SJCRH30 (cell line): ENCODE data around the gene ADCY2. TPM values are rescaled to one million over a fixed set of nuclear protein-coding genes. Genes with fewer than 3 reads are reported as not detected.

Experiments used
- DNase-seq, 2 experiments: peaks; one replicate each; pipeline ENCODE4 v3.0.0-alpha.2; 2015 to 2020
- H3K27ac ChIP-seq: fragments of 250-450 bp; sonication (Bioruptor Pico); 2 replicates; pipeline ENCODE4 v1.5.1; 2020; ENCODE audit warnings: mild to moderate bottlenecking, moderate library complexity
- H3K27me3 ChIP-seq: fragments of 250-450 bp; sonication (Bioruptor Pico); 2 replicates; pipeline ENCODE4 v1.5.1; 2020; ENCODE audit warnings: mild to moderate bottlenecking, moderate library complexity
- H3K36me3 ChIP-seq: fragments of 250-450 bp; sonication (Bioruptor Pico); 2 replicates; pipeline ENCODE4 v1.5.1; 2020; ENCODE audit warnings: mild to moderate bottlenecking, moderate library complexity
- H3K4me1 ChIP-seq: fragments of 250-450 bp; sonication (Bioruptor Pico); 2 replicates; pipeline ENCODE4 v1.5.1; 2020; ENCODE audit warnings: mild to moderate bottlenecking, moderate library complexity
- H3K4me3 ChIP-seq: fragments of 250-450 bp; sonication (Bioruptor Pico); 2 replicates; pipeline ENCODE4 v1.5.1; 2020; ENCODE audit warnings: mild to moderate bottlenecking, moderate library complexity
- H3K9me3 ChIP-seq: fragments of 250-450 bp; sonication (Bioruptor Pico); replicated peaks from 2 replicates; pipeline ENCODE4 v1.5.1; 2020; ENCODE audit warnings: mild to moderate bottlenecking, moderate library complexity
- total RNA-seq: library from RNA; depleted of rRNA; stranded (reverse); fragments of >200 nt; shearing (Covaris generic); gene quantifications from 2 replicates; pipeline ENCODE4 v1.2.3, GENCODE V29; 2014

Gene ADCY2
- total RNA-seq, 1 experiment from 2014 or later = 9.6 TPM

DNA sequence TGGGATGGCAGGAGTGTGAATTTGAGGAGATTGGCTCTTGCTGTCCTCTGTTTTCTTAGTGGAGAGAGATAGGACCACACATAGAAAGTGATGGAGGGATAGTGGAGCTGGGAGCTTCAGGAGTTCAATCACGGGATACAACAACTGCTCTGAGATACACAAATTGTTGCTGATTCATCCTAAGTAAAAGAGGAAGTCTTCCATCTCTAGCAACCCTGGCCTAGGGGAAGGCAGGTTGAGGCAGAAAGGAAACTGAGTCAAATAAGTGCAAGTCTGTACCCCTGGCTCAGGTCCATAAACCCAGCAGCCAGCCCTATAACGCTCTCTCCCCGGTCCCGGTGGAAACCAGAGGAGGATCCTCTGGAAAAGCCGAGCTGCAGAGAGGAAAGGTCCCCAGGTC, 97.7 kb downstream of the ADCY2 start:
- Histone ChIP-seq H3K36me3 (no peaks in the 10 kb centered on the region), H3K27ac (no peak overlapping the region), H3K4me1 (no peaks in the 10 kb centered on the region), H3K27me3 (no peaks in the 10 kb centered on the region), H3K9me3 (no peaks in the 10 kb centered on the region), H3K4me3 (no peak overlapping the region)
- DNase-seq = no peak

DNA sequence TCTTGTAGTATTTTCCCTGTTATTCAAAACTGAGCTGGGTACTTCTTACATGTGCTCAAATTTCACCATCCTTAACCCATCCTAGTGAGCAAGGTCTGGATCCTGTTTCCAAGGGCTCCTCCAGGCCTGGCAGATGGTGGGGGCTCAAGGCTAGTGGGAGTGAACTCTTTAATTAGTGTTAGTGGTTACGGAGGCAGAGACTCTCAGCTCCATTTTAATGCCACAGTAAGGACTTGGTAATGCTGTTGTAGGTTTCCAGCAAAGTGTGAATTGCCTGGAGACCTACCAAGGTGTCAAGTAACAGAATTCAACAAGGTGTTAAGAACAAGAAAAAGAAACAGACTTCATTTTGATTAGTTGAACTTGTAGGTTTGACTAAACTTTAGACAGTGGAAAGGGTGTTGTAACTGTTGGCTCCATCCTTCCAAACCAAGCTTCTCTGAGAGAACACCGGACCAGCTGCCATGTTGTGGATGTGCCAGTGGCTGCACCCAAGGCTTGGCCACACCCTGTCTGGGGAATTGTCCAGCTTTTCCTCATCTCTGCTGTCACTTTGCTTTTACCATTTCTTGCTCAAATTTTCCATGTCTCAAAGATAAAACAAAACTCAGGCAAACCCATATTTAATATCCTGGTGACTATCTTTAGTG, 98.7 kb downstream of the ADCY2 start:
- Histone ChIP-seq H3K4me1 (no peaks in the 10 kb centered on the region), H3K27ac (no peak overlapping the region), H3K9me3 (no peaks in the 10 kb centered on the region), H3K36me3 (no peaks in the 10 kb centered on the region), H3K4me3 (no peak overlapping the region), H3K27me3 (no peaks in the 10 kb centered on the region)
- no peak for DNase-seq

DNA sequence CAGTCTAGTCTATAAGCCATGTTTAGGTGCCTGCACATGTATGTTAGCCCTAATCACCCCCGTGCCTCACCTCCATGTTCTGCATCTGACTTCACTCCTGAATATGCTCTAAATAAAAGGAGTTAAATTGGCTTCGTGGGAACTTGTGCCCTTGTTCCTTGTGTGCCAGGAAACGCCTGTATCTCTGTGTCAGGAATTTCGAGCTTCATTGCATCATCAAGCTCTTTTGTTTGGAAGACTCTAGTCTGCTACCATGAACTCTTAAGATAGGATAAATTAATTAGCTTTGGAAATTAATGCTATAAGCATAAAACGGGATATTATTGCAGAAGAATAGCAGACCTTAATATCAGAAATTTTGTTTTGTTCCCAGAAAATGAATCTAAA, 99.2 kb downstream of the ADCY2 start:
- H3K4me3 ChIP-seq = no peak overlapping the region
- no peaks in the 10 kb centered on the region for H3K27me3 ChIP-seq
- H3K9me3 ChIP-seq = no peaks in the 10 kb centered on the region
- no peaks in the 10 kb centered on the region for H3K36me3 ChIP-seq
- no peak overlapping the region for H3K27ac ChIP-seq
- no peaks in the 10 kb centered on the region for H3K4me1 ChIP-seq
- no peak for DNase-seq

DNA sequence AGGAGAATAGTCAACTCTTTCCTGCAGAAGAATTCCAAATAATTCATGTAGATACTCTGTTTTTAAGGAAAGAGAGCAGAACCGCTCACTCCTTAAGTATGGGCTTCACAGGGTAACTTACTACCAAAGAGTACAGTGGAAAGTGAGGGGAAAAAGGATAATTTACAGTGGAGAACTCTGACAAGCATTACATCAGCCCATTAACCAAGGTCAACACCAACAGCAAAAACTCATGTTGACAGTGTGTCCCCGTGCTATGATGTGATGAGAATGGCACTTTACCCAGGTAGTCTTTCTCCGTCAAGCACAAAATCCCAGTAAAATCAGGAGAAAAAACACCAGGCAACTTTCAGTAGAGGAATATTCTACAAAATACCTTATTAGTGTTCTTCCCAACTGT, 104.3 kb downstream of the ADCY2 start:
- Histone ChIP-seq H3K4me1 (no peaks in the 10 kb centered on the region), H3K27me3 (no peaks in the 10 kb centered on the region), H3K4me3 (no peak overlapping the region), H3K9me3 (no peaks in the 10 kb centered on the region), H3K27ac (no peak overlapping the region), H3K36me3 (no peaks in the 10 kb centered on the region)
- no peak for DNase-seq

DNA sequence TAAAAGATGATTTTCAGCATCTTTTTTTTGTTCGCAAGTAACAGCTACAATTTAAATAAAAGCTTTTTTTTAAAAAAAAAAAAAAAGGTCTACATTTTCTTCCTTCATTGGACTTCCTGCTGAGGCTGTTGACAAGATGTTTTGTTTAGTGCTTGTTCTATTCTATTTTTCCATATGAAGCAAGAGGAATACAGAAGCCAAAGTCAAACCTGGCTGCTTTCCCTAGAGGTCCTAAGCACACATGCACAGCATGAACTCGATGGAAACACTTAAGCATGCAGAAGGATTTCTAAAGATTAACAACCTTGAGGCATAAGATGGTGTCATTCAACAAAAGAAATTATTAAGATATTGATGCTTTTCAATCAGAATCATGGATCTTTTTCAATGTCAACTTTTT, 105.1 kb downstream of the ADCY2 start:
- DNase-seq = no peak
- H3K4me1 ChIP-seq = no peaks in the 10 kb centered on the region
- no peak overlapping the region for H3K27ac ChIP-seq
- H3K4me3 ChIP-seq = no peak overlapping the region
- H3K36me3 ChIP-seq = no peaks in the 10 kb centered on the region
- H3K27me3 ChIP-seq = no peaks in the 10 kb centered on the region
- H3K9me3 ChIP-seq = no peaks in the 10 kb centered on the region

DNA sequence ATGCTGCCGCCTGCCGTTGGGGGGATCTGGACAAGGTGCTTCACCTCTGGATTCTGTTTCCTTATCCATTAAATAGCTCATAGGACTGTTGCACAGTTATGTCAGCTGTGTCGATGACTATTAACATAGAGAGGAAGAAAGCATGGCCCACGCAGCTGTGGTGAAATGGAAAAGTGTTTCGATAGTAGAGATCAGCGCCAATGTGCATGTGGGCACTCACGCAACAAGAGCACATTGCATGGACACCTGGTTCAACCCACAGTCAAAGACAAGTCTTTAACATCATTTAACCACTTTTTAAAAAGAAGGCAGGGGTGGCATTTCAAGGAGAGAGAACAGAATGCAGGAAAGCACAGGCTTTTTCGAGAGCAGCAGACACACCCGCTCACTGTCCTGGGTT, 107.6 kb downstream of the ADCY2 start:
- Histone ChIP-seq H3K27ac (no peak overlapping the region), H3K27me3 (no peaks in the 10 kb centered on the region), H3K4me1 (no peaks in the 10 kb centered on the region), H3K36me3 (no peaks in the 10 kb centered on the region), H3K4me3 (no peak overlapping the region), H3K9me3 (no peaks in the 10 kb centered on the region)
- DNase-seq = no peak

DNA sequence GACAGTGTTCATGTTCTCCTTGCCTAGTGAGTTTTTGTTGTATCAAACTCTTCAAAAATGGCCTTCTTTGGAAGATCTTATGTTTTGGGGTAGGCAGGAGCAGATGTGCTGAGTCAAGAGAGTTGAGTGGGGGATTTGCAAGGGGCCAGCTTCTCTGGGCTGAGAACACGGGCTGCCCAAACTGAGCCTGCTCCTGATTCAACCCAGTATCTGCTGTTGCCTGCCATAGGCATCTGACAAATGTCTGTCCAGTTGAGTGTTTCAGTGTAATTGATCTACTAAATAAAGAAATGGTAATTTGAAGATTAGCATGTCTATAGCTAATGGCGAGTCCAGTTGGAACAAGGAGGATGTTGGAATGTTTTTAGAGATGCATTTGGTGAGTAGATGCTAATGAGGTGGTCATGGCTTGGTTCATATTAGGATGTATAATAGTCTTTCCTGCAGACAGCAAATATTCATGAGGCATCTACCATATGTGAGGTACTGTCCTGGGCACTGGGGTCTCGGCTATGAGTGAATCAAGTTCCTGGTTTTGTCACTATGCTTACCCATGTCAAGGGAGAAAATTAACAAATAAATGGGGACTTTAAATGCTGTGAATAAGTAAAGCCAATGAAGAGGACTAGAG, 119.5 kb downstream of the ADCY2 start:
- no peaks in the 10 kb centered on the region for H3K9me3 ChIP-seq
- H3K4me3 ChIP-seq = no peak overlapping the region
- no peak overlapping the region for H3K27ac ChIP-seq
- no peaks in the 10 kb centered on the region for H3K27me3 ChIP-seq
- H3K36me3 ChIP-seq = no peaks in the 10 kb centered on the region
- DNase-seq = no peak
- no peaks in the 10 kb centered on the region for H3K4me1 ChIP-seq

DNA sequence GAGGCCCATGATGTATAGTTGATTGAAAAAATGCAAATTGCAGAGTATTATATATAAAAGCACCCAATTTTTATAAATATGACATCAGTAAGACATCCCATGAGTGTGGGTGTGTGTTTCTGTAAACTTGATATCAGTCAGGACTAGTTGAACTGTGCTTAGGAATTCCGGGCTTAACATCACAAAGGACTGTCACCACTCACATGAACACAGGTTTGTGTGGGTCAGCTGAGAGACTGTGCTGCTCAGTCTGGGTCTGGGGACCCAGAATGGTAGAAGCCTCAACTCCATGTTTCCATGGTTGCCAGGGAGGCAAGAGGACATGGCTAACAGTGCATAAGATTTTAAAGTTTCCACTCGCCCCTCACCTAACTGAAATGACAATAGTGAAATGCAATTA, 120.3 kb downstream of the ADCY2 start:
- no peaks in the 10 kb centered on the region for H3K9me3 ChIP-seq
- no peaks in the 10 kb centered on the region for H3K36me3 ChIP-seq

DNA sequence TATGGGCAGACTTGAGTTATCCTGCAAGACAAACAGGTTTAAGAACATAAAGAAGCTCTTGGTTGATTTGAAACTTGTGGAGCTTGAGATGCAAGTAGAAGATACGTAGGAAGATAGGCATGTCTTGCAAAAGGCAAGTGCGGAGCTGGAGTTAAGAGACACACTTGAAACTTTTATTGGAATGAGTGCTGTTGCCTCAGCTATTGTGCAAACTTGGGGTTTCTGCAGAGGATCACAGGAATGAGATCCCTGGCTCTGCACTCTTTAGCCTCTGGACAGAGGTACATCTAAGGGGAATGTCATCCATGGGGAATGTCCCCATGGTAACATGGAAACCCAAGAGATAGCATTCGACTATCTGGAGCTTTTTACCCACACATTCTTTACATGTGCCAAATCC, 121.1 kb downstream of the ADCY2 start:
- no peak for DNase-seq
- Histone ChIP-seq H3K27me3 (no peaks in the 10 kb centered on the region), H3K9me3 (no peaks in the 10 kb centered on the region), H3K4me3 (no peak overlapping the region), H3K27ac (no peak overlapping the region), H3K4me1 (no peaks in the 10 kb centered on the region), H3K36me3 (no peaks in the 10 kb centered on the region)

More for the DNA sequence above, 120.3 kb downstream of the ADCY2 start:
- no peak for DNase-seq
- Histone ChIP-seq H3K27me3 (no peaks in the 10 kb centered on the region), H3K27ac (no peak overlapping the region), H3K4me1 (no peaks in the 10 kb centered on the region), H3K4me3 (no peak overlapping the region)

DNA sequence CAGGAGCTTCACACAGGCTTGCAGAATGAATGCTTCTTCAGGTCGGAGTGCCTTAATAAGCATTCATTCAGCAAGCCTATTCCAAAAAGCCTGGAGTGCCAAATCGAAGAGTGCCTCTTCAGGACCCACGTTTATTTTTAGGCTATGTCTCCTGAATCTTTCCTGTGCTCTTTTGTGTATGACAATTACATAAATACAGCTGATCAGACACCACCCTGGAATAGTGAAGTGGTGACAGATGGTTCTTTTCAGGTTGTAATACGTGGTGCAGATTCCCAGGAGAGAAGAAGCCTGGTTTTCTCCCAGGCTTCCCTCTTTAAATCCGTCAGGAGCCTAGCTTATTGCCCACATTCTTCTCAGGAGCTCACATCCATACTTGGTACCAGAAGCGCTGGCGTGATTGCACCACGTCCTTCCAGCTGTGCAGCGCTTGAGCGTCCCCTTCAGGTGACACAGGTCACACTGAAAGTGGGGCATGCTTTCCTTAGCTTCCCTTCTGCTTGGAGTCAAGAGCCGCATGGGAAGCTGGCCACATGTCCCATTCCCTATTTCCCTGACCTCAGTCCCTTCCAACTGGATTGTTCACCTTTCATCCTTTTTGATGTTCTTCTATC, 123.1 kb downstream of the ADCY2 start:
- H3K36me3 ChIP-seq = no peaks in the 10 kb centered on the region
- H3K27me3 ChIP-seq = no peaks in the 10 kb centered on the region
- H3K27ac ChIP-seq = no peak overlapping the region
- H3K4me1 ChIP-seq = no peaks in the 10 kb centered on the region
- H3K9me3 ChIP-seq = no peaks in the 10 kb centered on the region
- no peak overlapping the region for H3K4me3 ChIP-seq
- no peak for DNase-seq

DNA sequence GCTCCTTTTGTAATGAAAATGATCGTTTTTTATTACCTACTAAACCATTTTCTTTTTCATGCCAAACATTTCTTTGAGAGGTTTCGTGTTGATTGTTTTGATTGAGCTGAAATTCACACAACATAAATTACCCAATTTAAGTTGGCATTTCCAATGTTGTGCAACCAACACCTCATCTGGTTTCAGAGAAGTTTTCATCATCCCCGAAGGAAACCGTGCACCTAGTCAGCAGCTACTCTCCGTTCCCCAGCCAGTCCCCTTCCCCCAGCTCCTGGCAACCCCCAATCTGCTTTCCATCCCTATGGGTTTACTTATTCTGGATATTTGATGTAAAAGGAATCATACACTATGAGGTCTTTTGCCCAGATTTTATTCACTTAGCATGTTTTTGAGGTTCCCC, 123.6 kb downstream of the ADCY2 start:
- Histone ChIP-seq H3K36me3 (no peaks in the 10 kb centered on the region), H3K27ac (no peak overlapping the region), H3K4me3 (no peak overlapping the region), H3K27me3 (no peaks in the 10 kb centered on the region), H3K9me3 (no peaks in the 10 kb centered on the region), H3K4me1 (no peaks in the 10 kb centered on the region)
- no peak for DNase-seq

DNA sequence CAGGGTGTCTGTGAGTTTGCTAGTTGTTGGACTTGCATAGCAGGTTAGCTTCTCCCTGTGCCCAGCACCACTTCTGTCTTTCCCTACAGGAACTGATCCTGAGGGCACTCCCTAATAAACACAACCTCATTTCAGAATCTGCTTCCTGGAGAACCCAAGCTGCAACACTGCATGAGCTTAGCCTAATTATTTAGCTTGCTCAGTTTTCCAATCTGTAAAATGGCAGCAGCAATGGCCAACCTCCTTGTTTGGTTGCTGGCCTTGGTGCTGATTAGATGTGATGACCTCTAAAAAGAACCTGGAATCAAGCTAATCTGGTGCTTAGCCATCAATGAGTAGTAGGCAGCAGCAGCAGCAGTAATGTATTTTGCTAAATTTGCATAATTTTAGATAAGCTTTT, 133.9 kb downstream of the ADCY2 start:
- Histone ChIP-seq H3K27ac (no peak overlapping the region), H3K4me3 (no peak overlapping the region), H3K36me3 (no peaks in the 10 kb centered on the region), H3K4me1 (no peaks in the 10 kb centered on the region; the same call in 1 of the 2 replicates), H3K9me3 (no peaks in the 10 kb centered on the region), H3K27me3 (no peaks in the 10 kb centered on the region)
- no peak for DNase-seq

DNA sequence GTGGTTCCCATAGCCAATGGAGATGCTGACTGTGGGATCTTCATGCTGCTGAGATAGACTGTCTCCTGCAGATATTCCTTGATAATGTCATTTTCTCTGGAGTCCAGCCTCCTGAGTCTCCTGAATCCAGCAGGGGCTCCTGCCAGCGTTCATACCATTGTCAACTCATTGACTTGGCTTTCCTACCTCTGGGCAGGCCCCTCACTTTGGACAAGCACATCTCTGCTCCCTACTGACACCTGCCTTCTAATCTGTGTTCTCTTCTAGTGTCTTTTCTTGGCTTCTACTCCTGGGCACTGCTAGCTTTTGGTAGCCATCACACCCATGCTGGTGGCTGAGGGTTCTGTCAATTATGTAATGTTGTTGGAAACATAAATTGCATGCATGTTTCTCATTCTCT, 138.0 kb downstream of the ADCY2 start:
- H3K4me1 ChIP-seq = no peaks in the 10 kb centered on the region; the same call in 1 of the 2 replicates
- H3K4me3 ChIP-seq = no peak overlapping the region
- H3K27ac ChIP-seq = no peak overlapping the region
- H3K36me3 ChIP-seq = no peaks in the 10 kb centered on the region
- no peaks in the 10 kb centered on the region for H3K27me3 ChIP-seq
- no peaks in the 10 kb centered on the region for H3K9me3 ChIP-seq
- no peak for DNase-seq

DNA sequence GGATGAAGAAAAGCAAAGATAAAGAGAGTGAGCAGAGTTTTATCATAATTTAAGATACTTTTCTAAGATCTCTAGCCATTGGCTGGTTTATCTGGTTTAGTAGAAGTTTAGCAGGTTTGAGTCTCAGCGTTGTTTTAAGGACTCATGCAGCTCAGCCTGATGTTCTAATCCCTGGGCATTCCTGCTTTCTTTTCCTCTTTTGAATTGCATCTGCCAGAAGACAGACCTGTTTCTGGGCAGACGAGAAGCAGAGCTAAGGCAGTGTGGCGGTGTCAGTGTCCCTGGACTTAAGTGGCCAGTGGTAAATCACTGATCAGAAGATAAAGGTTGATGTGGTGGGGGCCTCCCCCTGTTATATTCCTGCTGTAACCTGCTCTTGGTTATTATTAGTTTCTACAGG, 138.6 kb downstream of the ADCY2 start:
- no peaks in the 10 kb centered on the region for H3K27me3 ChIP-seq
- no peak for DNase-seq
- H3K4me1 ChIP-seq = no peaks in the 10 kb centered on the region; the same call in 1 of the 2 replicates
- no peaks in the 10 kb centered on the region for H3K36me3 ChIP-seq
- H3K9me3 ChIP-seq = no peaks in the 10 kb centered on the region
- no peak overlapping the region for H3K4me3 ChIP-seq
- H3K27ac ChIP-seq = no peak overlapping the region

DNA sequence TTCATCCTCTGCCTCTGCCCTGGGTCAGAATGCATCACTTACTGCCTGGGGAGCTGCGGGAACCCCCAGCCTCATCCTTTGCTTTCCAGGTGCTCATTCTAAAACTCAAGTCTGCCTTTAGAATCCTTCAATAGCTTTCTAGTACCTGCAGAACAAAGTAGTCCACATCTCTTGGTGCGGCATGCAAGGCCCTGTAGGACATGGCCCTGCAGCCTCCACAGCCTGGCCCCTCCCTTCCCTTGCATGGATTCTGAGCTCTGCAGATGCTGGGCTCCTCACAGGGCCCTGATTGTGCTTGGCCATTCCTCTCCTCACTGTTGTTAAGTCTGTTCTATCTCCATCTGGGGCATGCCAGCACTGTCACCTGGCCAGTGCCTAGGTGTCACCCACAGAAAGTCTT, 141.6 kb downstream of the ADCY2 start:
- Histone ChIP-seq H3K9me3 (no peaks in the 10 kb centered on the region), H3K4me3 (no peak overlapping the region), H3K36me3 (no peaks in the 10 kb centered on the region), H3K27ac (no peak overlapping the region), H3K4me1 (no peaks in the 10 kb centered on the region), H3K27me3 (no peaks in the 10 kb centered on the region)
- DNase-seq = no peak

DNA sequence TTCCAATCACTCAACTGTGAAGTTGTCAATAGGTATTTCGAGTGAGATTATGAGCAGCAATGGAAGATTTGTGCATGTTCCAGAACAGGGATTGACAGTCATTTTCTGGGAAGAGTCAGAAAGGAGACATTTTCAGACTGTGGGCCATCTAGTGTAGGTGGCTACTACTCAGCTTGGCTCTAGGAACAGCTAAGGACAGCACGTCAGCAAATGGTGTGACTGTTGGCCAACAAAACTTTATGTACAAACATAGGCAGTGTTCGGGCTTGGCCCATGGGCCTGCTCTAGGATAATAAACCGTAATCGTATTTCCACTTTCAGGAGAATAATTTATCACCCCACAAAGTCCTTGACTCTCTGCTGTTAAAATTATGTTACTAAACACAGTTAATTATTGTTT, 143.6 kb downstream of the ADCY2 start:
- Histone ChIP-seq H3K27ac (no peak overlapping the region), H3K4me1 (no peaks in the 10 kb centered on the region), H3K27me3 (no peaks in the 10 kb centered on the region), H3K36me3 (no peaks in the 10 kb centered on the region), H3K9me3 (no peaks in the 10 kb centered on the region), H3K4me3 (no peak overlapping the region)
- no peak for DNase-seq
